Sigmoid colon (tissue), 4 donors: ENCODE measurements around the gene GSC2.

Experiments
- EP300 ChIP-seq, 4 donors: sonication (generic); formaldehyde crosslinking; IDR thresholded peaks; one replicate each; pipeline ENCODE4 v1.6.1; 2017; ENCODE audit warnings: antibody characterized with exemption in 4 of 4
- POLR2A ChIP-seq, 2 donors: fragments of 450-650 bp; IDR thresholded peaks; one replicate each; pipeline ENCODE4 v1.6.1; 2016; ENCODE audit warnings: antibody characterized with exemption in 2 of 2, mild to moderate bottlenecking in 2 of 2, moderate library complexity in 2 of 2
- POLR2AphosphoS5 ChIP-seq, 4 donors: sonication (generic); formaldehyde crosslinking; IDR thresholded peaks; one replicate each; pipeline ENCODE4 v1.6.1; 2017; ENCODE audit warnings: antibody characterized with exemption in 4 of 4
- TF ChIP-seq, protein P1 (sequence below), 4 experiments: fragments of 450-650 bp in 3 of 4; fragments of 200-600 bp in 1 of 4; IDR thresholded peaks; one replicate each; pipeline ENCODE4 v1.5.1; 2016 to 2019; ENCODE audit warnings: antibody characterized with exemption in 4 of 4, mild to moderate bottlenecking in 3 of 4, moderate library complexity in 2 of 4

GRCh38 chr22:19111140-19111539, 39.0 kb downstream of the GSC2 start:
- no peak for TF ChIP-seq POLR2AphosphoS5 (IDR thresholded peaks at IDR 0.05)
- no peak for TF ChIP-seq POLR2A (IDR thresholded peaks at IDR 0.05)
- TF ChIP-seq, protein P1, sequence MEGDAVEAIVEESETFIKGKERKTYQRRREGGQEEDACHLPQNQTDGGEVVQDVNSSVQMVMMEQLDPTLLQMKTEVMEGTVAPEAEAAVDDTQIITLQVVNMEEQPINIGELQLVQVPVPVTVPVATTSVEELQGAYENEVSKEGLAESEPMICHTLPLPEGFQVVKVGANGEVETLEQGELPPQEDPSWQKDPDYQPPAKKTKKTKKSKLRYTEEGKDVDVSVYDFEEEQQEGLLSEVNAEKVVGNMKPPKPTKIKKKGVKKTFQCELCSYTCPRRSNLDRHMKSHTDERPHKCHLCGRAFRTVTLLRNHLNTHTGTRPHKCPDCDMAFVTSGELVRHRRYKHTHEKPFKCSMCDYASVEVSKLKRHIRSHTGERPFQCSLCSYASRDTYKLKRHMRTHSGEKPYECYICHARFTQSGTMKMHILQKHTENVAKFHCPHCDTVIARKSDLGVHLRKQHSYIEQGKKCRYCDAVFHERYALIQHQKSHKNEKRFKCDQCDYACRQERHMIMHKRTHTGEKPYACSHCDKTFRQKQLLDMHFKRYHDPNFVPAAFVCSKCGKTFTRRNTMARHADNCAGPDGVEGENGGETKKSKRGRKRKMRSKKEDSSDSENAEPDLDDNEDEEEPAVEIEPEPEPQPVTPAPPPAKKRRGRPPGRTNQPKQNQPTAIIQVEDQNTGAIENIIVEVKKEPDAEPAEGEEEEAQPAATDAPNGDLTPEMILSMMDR (IDR thresholded peaks at IDR 0.05), result no peak
- no peak for TF ChIP-seq EP300 (IDR thresholded peaks at IDR 0.05)
